ENCODE data around the gene C10orf71. TPM values are rescaled to one million over a fixed set of nuclear protein-coding genes. Genes with fewer than 3 reads are reported as not detected.

Gene C10orf71
- total RNA-seq, 2 donors from 2014 or later, result 0.82 TPM; not detected in 1

DNA sequence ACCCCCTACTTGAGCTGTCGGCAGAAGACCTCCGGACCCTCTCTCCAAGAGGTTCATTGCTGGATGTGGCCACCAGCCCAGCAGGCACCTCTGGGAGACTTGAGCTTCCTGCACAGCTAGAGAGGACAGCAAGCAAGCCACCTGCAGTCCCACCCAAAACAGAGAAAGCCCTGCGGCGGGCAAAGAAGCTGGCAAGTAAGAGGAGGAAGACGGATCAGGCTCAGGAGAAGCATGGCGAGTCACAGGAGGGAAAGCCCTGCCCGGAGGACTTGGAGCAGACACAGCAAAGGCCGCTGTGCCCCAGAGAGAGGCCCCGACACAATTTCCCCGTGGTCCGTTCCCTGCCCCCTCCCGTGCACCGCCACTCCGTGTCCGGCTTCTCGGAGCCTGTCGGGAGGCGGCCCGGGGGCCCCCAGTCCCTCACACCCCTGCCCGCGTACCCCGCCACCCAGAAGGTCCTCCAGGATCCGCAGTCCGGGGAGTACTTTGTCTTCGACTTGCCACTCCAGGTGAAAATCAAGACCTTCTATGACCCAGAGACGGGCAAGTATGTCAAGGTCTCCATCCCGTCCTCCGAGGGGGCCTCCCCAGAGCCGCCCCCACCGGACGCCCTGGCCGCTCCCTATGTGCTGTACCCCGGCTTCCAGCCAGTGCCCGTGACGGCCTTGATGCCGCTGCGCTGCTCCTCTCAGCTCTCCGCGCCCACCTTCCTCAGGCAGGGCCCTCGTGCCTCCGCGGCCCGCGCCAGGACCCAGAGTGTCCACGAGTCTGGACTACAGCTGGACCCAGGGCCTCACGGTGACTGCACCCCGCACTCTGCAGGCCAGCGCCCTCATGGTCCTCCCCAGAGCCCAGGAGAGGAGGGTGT is 27.2 kb downstream of the C10orf71 start:
- H3K36me3 ChIP-seq, result no peaks in the 10 kb centered on the region
- no peak overlapping the region for H3K4me3 ChIP-seq
- TF ChIP-seq, protein P1, sequence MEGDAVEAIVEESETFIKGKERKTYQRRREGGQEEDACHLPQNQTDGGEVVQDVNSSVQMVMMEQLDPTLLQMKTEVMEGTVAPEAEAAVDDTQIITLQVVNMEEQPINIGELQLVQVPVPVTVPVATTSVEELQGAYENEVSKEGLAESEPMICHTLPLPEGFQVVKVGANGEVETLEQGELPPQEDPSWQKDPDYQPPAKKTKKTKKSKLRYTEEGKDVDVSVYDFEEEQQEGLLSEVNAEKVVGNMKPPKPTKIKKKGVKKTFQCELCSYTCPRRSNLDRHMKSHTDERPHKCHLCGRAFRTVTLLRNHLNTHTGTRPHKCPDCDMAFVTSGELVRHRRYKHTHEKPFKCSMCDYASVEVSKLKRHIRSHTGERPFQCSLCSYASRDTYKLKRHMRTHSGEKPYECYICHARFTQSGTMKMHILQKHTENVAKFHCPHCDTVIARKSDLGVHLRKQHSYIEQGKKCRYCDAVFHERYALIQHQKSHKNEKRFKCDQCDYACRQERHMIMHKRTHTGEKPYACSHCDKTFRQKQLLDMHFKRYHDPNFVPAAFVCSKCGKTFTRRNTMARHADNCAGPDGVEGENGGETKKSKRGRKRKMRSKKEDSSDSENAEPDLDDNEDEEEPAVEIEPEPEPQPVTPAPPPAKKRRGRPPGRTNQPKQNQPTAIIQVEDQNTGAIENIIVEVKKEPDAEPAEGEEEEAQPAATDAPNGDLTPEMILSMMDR (IDR thresholded peaks at IDR 0.05), result no peak
- no peak for TF ChIP-seq POLR2AphosphoS5 (IDR thresholded peaks at IDR 0.05)
- TF ChIP-seq POLR2A (IDR thresholded peaks at IDR 0.05), result no peak
- no peaks in the 10 kb centered on the region for H3K4me1 ChIP-seq (replicated peaks)
- no peaks in the 10 kb centered on the region for H3K9me3 ChIP-seq
- H3K27me3 ChIP-seq (replicated peaks; ENCODE audit: insufficient read depth), result no peaks in the 10 kb centered on the region
- no peak for DNase-seq (ENCODE audit: low spot score)
- 90% methylated on average over 47 of the region's 48 CpGs for WGBS
- no peak overlapping the region for H3K27ac ChIP-seq
- intact Hi-C loops (cut with DNase I), result no loop called here

GRCh38 chr10:49327036-49327813 is 28.3 kb downstream of the C10orf71 start:
- no peaks in the 10 kb centered on the region for H3K36me3 ChIP-seq
- no peaks in the 10 kb centered on the region for H3K4me1 ChIP-seq (replicated peaks)
- H3K9me3 ChIP-seq, result no peaks in the 10 kb centered on the region
- intact Hi-C loops (cut with DNase I), result no loop called here
- H3K4me3 ChIP-seq, result no peak overlapping the region
- DNase-seq (ENCODE audit: low spot score), result no peak
- WGBS, result 80% methylated on average over 8 of the region's 8 CpGs
- no peaks in the 10 kb centered on the region for H3K27me3 ChIP-seq (replicated peaks; ENCODE audit: insufficient read depth)
- no peak for TF ChIP-seq POLR2AphosphoS5 (IDR thresholded peaks at IDR 0.05)
- TF ChIP-seq POLR2A (IDR thresholded peaks at IDR 0.05), result no peak
- TF ChIP-seq, protein P1 (IDR thresholded peaks at IDR 0.05), result no peak
- H3K27ac ChIP-seq, result no peak overlapping the region

- intact Hi-C loops (cut with DNase I), result no loop called here
- H3K4me3 ChIP-seq, result no peak overlapping the region
- no peak for DNase-seq (ENCODE audit: low spot score)
- H3K27ac ChIP-seq, result no peak overlapping the region
- WGBS, result 46% methylated on average over 9 of the region's 9 CpGs
- no peaks in the 10 kb centered on the region for H3K27me3 ChIP-seq (replicated peaks; ENCODE audit: insufficient read depth)
- H3K9me3 ChIP-seq, result no peaks in the 10 kb centered on the region
- H3K4me1 ChIP-seq (replicated peaks), result no peaks in the 10 kb centered on the region
- H3K36me3 ChIP-seq, result no peaks in the 10 kb centered on the region
- TF ChIP-seq, protein P1 (IDR thresholded peaks at IDR 0.05), result no peak
- TF ChIP-seq POLR2A (IDR thresholded peaks at IDR 0.05), result no peak
- no peak for TF ChIP-seq POLR2AphosphoS5 (IDR thresholded peaks at IDR 0.05)
Measured at GRCh38 chr10:49328401-49329145, 29.6 kb downstream of the C10orf71 start.

GRCh38 chr10:49329146-49329505 is 30.2 kb downstream of the C10orf71 start:
- no peaks in the 10 kb centered on the region for H3K27me3 ChIP-seq (replicated peaks; ENCODE audit: insufficient read depth)
- no peaks in the 10 kb centered on the region for H3K36me3 ChIP-seq
- no peak overlapping the region for H3K27ac ChIP-seq
- H3K4me1 ChIP-seq (replicated peaks), result no peaks in the 10 kb centered on the region
- TF ChIP-seq POLR2AphosphoS5 (IDR thresholded peaks at IDR 0.05) (no peak), POLR2A (IDR thresholded peaks at IDR 0.05) (no peak)
- TF ChIP-seq, protein P1 (IDR thresholded peaks at IDR 0.05), result no peak
- intact Hi-C loops (cut with DNase I), result no loop called here
- H3K4me3 ChIP-seq, result no peak overlapping the region
- H3K9me3 ChIP-seq, result no peaks in the 10 kb centered on the region
- DNase-seq (ENCODE audit: low spot score), result no peak
- WGBS, result 84% methylated on average over 4 of the region's 4 CpGs
